Stromal cell of bone marrow (primary cell): ENCODE measurements around the gene MPHOSPH9.
"Not testable (repeated sequence)": the region's sequence is repeated elsewhere in the genome, so short reads cannot be mapped to it uniquely, and the experiment has no call there.

Experiments
- DNase-seq: peaks from one replicate; pipeline ENCODE4 v3.0.0-alpha.2; 2012; ENCODE audit warnings: low read depth

Gene MPHOSPH9

DNA sequence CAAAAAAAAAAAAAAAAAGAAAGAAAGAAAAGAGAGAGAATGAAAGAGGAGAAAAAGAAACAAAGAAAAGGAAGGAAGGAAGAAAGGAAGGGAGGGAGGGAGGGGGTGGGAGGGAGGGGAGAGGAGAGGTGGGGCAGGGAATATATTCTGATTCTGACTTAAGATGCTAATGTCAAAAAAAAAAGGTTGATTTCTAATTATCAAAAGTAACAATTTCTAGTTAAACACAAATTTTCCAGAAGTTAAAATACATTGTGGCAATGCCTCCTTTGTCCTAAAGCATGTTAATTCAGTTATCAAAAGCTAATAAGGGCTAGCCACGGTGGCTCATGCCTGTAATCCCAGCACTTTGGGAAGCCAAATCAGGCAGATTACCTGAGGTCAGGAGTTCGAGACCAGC is 7.5 kb downstream of the MPHOSPH9 start:
- no peak for DNase-seq

DNA sequence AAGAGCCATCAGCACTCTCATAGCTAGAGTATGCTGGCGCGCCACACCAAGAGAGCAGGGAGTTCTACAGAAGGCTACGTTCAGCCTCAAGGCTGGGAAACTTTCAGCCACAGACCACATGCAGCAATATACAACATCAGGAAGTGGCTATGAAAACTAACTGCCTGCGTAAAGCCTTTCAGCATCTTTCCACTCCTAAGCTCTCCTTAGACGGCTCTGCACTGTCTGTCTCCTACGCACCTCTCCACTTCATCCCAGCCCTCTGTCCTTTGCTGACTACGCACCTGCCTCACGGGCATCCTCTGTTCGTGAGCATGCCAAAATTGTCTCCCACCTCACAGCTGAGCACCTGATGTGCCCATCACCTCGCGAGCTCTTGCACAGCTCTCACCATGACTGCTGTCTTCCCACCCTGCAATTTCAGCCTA is 9.7 kb downstream of the MPHOSPH9 start:
- peak; percentile 67 for DNase-seq

DNA sequence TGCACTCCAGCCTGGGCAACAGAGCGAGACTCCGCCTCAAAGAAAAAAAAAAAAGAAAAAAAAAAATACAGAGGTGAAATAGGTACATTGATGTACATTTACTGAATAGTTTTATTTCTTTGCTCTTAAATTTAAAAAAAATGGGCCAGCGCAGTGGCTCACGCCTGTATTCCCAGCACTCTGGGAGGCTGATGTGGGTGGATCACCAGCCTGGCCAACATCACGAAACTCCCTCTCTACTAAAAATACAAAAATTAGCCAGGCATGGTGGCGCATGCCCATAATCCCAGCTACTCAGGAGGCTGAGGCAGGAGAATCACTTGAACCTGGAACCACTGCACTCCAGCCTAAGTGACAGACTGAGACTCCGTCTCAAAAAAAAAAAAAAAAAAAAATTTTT is 25.1 kb downstream of the MPHOSPH9 start:
- not testable (repeated sequence) for DNase-seq

DNA sequence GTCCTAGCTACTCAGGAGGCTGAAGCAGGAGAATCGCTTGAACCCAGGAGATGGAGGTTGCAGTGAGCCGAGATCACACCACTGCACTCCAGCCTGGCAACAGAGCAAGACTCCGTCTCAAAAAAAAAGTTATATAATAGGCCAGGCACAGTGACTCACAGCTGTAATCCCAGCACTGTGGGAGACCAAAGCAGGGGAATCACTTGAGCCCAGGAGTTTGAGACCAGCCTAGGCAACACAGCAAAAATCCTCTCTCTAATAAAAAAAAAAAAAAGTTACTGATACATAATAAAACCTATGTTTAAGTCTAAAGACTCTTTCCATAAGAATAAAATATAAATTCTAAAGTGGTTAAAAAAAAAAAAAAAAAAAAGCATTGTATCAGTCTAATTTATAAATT is 26.1 kb downstream of the MPHOSPH9 start:
- peak; percentile 31 for DNase-seq

DNA sequence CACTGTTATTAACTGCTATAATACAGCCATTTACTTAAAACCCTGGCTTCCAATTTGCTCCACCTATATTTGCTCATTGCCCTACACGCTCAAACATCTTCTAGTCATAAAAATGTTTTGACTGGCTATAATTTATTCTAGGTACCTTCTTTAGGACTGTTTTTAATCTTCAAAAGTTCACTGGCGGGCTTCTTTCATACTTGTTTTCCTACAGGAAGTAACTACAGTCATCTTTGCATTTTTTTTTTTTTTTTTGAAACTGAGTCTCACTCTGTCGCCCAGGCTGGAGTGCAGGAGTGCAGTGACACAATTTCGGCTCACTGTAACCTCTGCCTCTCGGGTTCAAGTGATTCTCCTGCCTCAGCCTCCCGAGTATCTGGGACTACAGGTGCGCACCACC is 32.5 kb downstream of the MPHOSPH9 start:
- no peak for DNase-seq

DNA sequence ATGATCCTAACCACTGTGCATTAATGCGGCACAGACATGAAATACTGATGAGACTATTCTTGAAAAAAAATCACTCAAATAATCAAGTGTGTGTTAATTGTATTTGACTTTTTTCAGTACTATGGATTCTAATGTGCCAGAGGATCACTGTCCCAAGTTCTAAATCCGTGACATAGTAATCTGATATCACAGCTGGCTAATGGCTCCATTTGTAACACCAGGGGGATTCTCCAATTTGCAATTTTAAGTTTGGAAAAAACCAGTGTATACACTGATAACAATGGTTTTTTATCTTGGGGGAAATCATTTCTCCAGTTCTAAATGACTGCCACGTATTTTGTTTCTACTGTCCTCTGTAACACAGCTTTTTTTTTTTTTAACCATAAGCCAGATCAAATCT is 33.0 kb downstream of the MPHOSPH9 start:
- no peak for DNase-seq

DNA sequence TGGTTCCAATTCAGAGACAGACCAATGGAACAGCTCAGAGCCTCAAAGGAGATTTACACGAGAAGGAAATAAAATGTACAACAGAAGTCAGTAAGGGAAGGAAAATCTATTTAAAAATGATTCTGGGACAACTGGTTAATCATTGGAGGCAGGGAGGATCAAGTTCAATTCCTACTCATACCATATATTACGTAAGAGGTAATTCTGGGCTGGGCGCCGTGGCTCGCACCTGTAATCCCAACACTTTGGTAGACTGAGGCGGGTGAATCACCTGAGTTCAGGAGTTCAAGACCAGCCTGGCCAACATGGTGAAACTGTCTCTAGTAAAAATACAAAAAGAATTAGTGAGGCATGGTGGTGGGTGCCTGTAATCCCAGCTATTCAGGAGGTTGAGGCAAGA is 45.3 kb downstream of the MPHOSPH9 start:
- DNase-seq = no peak

DNA sequence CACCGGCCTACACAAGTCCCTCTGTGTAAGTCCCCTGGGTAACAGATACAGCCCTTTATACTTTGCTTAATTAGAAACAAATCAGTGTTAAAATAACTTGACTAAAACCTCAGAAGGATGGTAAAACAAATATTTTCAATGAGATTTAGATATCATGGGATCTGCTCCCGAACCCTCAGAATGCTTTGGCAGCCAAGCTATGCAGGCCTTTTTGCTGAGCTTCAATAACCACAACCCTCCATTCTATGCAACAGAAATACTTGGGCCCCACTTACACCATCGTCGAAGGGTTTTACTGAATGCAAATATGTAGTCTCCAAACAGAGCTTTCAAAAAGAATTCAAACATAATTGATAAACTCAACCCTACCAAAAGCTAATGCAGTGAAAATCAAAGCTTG is 52.8 kb downstream of the MPHOSPH9 start:
- no peak for DNase-seq

DNA sequence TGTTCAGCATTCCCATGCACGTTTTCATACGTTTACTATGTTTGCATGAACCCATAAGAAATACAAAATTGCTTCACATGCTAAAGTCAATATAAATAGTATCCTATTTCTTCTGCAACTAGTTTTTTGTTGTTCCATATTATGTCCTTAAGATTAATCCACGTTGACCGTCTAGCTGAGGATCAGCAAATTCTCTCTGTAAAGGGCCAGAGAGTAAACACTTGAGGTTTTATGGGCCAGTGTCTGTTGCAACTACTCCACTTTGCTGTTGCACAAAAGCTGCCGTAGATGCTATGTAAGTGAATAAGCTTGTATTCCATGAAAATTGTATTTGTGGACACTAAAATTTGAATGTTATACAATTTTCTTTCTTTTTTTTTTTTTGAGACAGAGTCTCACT is 61.0 kb downstream of the MPHOSPH9 start:
- DNase-seq = no peak

DNA sequence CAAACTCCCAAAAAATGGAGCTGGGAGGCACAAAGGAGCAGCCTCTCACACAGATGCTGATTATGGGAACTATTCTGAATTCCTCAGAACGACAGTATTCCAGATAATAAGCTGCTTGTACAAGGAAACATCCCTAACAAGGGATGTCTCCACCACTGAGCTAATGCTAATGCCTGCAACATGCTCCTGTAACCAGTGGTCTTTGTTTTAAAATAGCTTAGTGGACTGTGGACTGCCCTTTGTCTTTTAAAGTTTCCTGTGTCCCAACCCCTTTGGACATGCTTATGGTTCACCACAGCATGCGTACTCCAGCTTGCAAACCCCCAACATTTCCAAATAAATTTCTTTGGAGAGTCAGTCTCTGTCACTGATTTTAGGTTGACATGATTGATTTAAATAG is 65.6 kb downstream of the MPHOSPH9 start:
- DNase-seq = no peak

DNA sequence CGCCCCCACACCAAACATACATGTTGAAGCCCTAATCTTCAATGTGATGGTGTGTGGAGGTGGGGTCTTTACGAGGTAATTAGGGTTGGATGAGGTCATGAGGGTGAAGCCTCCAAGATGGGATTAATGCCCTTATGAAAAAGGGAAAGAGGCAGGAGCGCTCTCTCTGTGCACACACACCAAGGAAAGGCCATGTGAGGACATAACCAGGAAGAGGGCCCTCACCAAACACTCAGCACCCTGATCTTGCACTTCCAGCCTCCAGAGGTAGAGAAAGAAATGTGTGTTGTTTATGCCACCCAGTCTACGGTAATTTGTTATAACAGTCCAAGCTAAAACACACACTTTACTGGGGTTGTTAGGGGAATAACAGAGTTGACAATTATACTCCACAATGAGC is 67.4 kb downstream of the MPHOSPH9 start:
- no peak for DNase-seq

DNA sequence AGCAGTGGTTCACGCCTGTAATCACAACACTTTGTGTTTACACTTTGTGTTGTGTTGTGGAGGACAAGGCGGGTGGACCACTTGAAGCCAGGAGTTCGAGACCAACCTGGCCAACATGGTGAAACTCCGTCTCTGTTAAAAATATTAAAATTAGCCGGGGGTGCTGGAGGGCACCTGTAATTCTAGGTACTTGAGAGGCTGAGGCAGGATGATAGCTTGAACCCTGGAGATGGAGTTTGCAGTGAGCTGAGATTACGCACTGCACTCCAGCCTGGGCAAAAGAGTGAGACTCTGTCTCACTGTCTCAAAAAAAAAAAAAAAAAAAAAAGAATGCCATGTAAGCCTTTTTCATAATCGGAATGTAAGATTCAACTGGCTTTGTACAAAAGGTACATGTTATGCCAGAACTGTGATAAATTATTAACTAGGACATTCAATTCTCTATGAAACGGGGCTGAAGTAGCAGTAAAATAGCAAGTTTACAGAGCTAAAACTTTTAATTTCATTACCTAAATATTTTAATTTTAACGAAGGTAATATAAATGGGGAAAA is 68.2 kb downstream of the MPHOSPH9 start:
- no peak for DNase-seq

DNA sequence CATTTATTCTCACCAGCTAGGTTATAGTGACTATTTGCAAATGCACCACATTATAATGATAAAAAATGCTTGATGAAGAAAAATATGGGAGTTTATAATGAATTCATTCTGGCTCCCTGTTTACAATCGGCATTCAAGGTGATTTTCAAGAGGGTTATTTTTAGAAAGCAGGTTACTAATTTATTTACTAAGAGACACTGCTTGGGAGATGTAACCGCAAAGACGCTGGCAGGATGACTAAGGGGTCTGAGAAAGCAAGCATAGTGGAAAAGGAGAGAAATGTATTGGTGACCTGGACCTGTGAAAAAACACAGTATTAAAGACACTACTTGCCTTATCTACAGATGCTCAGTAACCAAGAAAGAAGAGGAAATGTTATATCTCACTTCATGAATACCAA is 68.7 kb downstream of the MPHOSPH9 start:
- no peak for DNase-seq

DNA sequence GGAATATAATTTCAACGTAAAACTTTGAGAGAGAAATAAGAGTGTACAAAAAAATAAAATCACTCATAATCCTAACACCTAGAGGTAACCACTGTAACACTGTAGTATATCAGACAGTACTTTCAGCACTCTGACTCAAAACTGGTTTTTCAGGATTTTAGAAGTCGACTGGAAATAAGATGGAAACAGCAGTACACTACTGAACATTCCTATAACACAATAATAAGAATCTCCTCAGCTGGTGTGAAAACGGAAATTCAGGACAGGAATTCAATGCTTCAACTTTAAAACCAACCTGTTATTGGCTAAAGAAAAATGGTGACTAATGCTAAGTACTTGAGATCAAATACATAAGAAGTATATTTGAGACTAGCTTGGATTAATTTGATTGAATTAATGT is 69.7 kb downstream of the MPHOSPH9 start:
- no peak for DNase-seq

DNA sequence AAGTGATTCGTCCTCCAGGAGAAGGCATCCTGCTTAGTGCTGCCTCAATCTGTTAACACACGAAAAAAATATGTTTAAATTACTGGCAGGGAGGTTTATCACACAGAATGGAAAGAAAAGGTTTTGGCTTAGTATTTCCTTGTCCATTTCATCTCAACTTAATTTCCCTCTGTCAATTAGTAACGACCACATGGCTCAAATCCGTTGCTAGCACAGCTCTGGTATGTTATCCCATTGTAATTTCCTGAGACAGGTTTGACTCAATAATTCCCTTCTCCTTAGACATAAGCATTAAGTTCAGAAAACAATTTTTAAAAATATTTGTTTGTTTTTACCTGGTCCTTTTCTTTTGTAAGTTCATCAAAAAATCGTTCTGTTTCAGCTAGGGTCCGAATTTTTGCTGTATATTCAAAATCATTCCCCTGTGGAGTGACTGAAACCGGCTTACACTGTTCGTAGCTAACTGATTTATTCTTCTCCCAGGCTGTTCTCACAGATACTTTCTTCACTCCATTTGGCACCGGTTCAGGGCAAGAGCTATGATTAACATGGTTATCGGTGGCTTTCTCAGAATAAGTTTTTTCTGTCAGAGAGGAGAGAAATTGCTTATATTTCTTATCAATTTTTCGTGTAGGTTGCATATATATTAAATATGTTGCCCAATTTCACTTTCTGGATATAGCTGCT is 72.0 kb downstream of the MPHOSPH9 start:
- no peak for DNase-seq

DNA sequence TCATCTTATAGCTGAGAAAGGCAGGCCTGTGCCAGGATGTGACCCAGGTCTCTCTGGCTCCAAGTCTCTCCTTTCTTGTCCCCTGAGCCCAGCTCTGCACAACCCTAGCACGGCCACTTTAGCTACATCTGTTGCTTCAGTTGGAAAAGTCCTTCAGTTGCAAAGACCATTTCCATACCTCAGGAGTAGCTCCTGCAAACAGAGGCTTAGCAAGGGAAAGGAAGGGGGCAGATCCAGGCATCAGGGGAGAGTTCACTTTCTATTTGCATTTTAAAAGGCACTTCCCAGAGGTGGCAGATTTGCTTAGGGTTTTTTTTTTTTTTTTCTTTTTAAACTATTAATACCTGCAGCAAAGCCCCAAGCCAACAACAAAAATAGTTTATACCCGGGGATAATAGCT is 79.0 kb downstream of the MPHOSPH9 start:
- no peak for DNase-seq

DNA sequence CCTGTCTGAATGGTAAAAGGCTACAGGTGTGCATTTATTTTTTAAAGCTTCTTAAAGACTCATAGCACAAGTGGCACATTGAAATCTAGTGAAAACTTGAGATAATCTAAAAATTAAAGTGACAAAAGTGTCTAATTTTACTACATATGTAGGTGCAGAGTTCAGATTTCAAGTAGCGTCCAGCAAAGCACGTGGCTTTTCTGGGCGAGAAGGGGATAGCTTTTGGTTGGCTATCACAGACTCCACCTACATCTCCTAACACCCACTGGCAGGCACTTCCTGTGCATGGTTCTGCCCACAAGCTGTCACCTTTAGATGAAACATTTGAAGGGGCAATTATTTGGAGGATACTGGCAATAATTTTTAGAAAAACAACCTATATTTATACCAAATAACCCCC is 80.1 kb downstream of the MPHOSPH9 start:
- DNase-seq = no peak

DNA sequence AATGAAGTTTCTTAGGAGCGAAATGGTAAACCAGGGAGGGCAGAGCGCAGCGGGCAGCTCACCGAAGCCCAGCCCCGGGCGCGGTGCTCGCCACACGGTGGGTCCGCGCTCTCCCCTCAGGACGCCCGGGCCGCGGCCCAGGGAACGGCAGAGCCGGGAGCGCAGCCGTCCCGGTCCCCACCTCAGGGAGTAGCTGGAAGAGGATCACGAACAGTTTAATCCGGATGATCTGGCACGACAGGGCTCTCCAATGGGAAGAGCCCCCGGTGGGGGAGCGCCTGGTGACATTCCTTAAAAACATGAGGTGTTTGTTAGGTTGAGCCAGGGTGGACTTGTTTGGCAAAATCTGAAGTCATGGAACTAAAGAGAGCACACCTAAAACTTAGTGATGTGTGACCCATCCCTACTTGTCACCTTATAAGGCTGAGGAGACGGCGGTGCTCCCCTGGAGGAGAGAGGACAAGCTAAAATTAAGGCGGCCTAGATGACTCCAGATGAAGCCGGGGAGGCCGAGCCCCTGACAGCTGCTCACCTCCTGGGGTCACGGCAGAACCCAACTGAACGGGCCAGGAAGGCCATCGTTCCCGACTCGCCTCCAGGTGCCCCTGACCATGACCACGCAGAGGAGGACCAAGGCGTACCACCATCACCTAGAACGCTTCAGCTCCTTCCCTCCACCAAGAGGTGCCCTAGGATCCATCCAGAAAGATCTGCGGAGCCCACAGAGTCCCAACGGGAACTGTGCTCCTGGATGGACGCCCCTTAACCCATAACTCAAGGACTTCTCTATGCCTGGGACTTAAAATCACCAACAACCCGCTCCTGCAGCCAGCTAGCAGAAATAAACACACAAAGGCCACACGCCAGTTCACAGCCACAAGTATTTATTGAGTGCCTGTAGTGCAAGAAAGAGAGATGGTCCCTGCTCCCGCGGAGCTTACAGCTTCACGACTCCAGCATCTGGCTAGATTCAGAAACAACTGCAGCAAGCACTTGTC is 81.2 kb downstream of the MPHOSPH9 start:
- DNase-seq = no peak

DNA sequence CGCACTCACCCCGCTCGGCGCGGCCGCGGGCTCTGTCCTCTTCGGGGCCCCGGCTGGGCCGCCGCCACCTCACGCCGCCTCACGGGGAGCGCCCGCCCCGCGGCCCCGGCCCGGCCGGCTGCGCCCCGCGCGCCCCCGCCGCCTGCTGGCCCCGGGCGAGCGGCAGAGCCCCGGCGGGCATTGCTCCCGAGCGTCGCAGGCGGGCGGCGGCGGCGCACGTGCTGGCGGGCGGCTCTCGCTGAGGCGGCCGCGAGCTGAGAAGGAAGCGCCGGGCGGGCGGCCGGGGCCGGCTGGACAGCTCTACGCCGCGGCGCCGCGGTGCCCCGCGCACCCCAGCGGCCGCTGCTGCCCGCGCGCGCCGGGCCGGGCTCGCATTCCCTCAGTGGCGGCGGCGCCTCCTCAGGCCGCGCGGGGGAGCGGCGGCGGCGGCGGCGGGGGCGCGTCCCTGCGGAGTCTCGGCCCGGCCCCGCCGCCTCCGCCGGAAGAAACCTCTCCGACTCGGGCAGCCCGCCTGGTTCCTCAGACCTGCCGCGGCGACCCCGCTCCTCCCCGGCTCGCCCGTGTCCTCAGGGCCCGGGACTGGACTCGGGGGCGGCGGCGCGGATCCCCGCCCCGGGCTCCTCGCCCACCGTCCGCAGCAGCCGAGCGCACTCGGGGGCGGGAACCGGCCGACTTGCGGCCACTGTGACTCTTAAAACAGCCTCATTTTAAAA is 82.0 kb downstream of the MPHOSPH9 start, which contains the start of gene PITPNM2:
Gene PITPNM2 (minus strand): TSS at position 347 of the 713 bp plus-strand sequence. CDS start 116,500 bp downstream, outside the sequence.
- DNase-seq = peak; percentile 43

DNA sequence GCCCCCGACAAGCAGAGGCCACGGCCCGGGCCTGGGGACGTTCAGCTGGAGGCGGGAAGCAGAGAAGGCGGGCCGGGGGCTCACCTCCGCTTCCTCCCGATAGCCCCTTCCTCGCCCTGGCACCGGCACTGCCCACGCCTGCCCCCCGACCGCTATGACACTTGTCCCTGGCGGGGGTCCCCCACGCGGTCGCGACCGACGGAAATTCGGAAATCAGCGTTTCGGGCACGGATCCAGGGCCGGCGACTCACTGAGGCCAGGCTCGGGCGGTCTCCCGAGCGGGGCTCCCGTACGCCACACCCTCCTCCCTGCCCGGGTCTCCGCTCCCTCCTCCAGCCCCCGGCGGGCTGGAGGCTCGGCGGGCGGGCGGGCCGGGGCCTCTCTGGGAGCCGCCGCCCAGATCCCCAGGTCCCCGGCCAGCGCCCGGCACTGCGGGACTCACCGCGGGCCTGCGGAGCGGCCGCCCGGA is 82.6 kb downstream of the MPHOSPH9 start:
- DNase-seq = no peak

DNA sequence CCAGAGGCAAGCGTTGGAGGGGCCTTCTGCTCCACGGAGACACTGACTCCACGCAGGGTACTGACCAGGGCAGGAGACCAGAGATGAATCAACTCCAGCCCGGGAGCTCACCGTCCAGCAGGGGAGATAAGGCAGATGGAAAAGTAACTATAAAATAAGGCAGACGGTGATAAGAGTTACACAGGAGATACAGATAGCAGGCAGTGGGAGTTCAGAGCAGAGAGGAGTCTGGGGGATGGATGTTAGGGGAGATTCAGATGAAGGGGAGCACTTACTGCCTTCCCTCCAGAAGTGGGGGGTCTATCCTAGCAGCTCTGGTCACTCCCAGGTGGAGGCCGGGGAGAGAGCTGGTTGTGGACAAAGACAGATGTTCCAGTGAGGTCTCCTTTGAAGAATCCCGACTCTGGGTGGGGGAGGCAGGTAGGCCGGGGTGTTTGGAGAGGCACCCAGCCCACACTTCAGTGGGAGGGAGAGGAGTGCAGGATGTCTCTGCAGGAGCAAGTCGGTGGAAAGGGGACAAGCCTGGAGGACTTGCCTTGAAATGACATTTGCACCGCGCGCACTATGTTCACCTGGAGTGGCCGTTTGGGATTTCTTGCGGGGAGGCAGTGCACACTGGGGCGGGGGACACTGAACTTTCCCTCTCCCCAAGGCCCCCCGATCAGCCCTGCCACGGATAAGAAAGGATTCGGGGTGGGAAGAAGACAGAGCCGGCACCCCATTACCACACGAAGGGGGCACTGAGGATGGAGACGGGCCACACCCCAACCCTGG is 83.3 kb downstream of the MPHOSPH9 start:
- no peak for DNase-seq
